GM12878 (cell line): ENCODE measurements around the gene BPI. TPM values are rescaled to one million over a fixed set of nuclear protein-coding genes. Genes with fewer than 3 reads are reported as not detected.

Experiments
- ATAC-seq: fragments of 200-7000 bp; cut with Tn5 transposase; 3 replicates; pipeline ENCODE4 v1.9.1; 2020; ENCODE audit warnings: mild to moderate bottlenecking, moderate library complexity
- BruUV-seq: library from RNA; stranded (reverse); fragments of 400-500 nt; replicated peaks from 2 replicates; lab custom pipeline; 2021; lab: Mats Ljungman, UMichigan
- CTCF ChIA-PET: fragments of 300-600 bp; sonication (Branson Sonifier 250); formaldehyde crosslinking; extraction: SDS; loops from one replicate; lab custom pipeline; 2021; ENCODE audit warnings: inconsistent platforms; lab: Yijun Ruan, JAX
- POLR2A ChIA-PET: fragments of 350-600 bp; formaldehyde crosslinking; extraction: SDS; loops from one replicate; lab custom pipeline; 2021; ENCODE audit warnings: inconsistent platforms; lab: Charles Lee
- RAD21 ChIA-PET: fragments of 300-600 bp; sonication (Branson Sonifier 250); formaldehyde crosslinking; loops from one replicate; lab custom pipeline; 2023; ENCODE audit warnings: antibody characterized with exemption; ENCODE audit not compliant: unreplicated experiment; lab: Charles Lee
- SMC1A ChIA-PET: fragments of 300-600 bp; sonication (Branson Sonifier 250); formaldehyde crosslinking; loops from one replicate; lab custom pipeline; 2023; ENCODE audit not compliant: unreplicated experiment, uncharacterized antibody; lab: Charles Lee
- DNase-seq: peaks from one replicate; pipeline ENCODE4 v3.0.0-alpha.2; 2011; ENCODE audit warnings: low read depth, low spot score
- FAIRE-seq: peaks from 3 replicates; lab custom pipeline; 2011; peaks lifted over from hg19 to GRCh38; lab: Jason Lieb, UNC
- H2AFZ ChIP-seq: 2 replicates; pipeline ENCODE4 v1.6.0; 2011; ENCODE audit warnings: low read depth, low read length, control low read depth; ENCODE audit not compliant: control insufficient read depth
- H3K27ac ChIP-seq: 2 replicates; pipeline ENCODE4 v1.5.1; 2011; ENCODE audit warnings: control low read depth; ENCODE audit not compliant: control insufficient read depth, insufficient read depth
- H3K27me3 ChIP-seq, 2 experiments: replicated peaks in 1 of 2; 2 replicates each; pipeline versions ENCODE4 v1.6.0 to v1.6.1; 2011; ENCODE audit warnings: low read length in 1 of 2; ENCODE audit not compliant: control insufficient read depth in 2 of 2, insufficient read depth in 2 of 2
- H3K36me3 ChIP-seq, 2 experiments: 2 replicates each; pipeline ENCODE4 v1.5.1; 2011; ENCODE audit warnings: low read length in 1 of 2; ENCODE audit not compliant: control insufficient read depth in 2 of 2, insufficient read depth in 2 of 2
- H3K4me1 ChIP-seq: 2 replicates; pipeline ENCODE4 v1.6.1; 2011; ENCODE audit warnings: mild to moderate bottlenecking, low read length, moderate library complexity, mixed read lengths; ENCODE audit not compliant: control insufficient read depth, insufficient read depth
- H3K4me2 ChIP-seq: 2 replicates; pipeline ENCODE4 v1.6.0; 2011; ENCODE audit warnings: control low read depth; ENCODE audit not compliant: control insufficient read depth, insufficient read depth
- H3K4me3 ChIP-seq: fragments of 200-600 bp; sonication (generic); 2 replicates; pipeline ENCODE4 v1.5.1; 2016
- H3K79me2 ChIP-seq: 2 replicates; pipeline ENCODE4 v1.6.0; 2011; ENCODE audit warnings: low read length; ENCODE audit not compliant: control insufficient read depth, insufficient read depth
- H3K9ac ChIP-seq: 2 replicates; pipeline ENCODE4 v1.8.0; 2011; ENCODE audit warnings: low read length, control low read depth, mixed read lengths; ENCODE audit not compliant: control insufficient read depth, insufficient read depth
- H3K9me3 ChIP-seq: replicated peaks from 3 replicates; pipeline ENCODE4 v1.5.1; 2011; ENCODE audit warnings: mild to moderate bottlenecking, low read length; ENCODE audit not compliant: control insufficient read depth, insufficient read depth
- H4K20me1 ChIP-seq: 2 replicates; pipeline ENCODE4 v1.6.0; 2011; ENCODE audit not compliant: control insufficient read depth, insufficient read depth
- FOXM1 ChIP-seq: IDR thresholded peaks from 2 replicates; pipeline ENCODE4 v1.6.1; 2012; ENCODE audit warnings: low read depth, mild to moderate bottlenecking, inconsistent platforms, low read length, moderate library complexity
- PAX5 ChIP-seq: IDR thresholded peaks from 2 replicates; pipeline ENCODE4 v1.6.1; 2011; ENCODE audit warnings: low read depth, low read length, borderline replicate concordance
- PKNOX1 ChIP-seq: fragments of 450-650 bp; IDR thresholded peaks from 2 replicates; pipeline ENCODE4 v1.6.1; 2016; ENCODE audit warnings: mild to moderate bottlenecking
- SREBF2 ChIP-seq: IDR thresholded peaks from 2 replicates; pipeline ENCODE4 v1.6.1; 2012; ENCODE audit warnings: mild to moderate bottlenecking, low read length
- STAT1 ChIP-seq: fragments of 450-650 bp; conservative IDR thresholded peaks from 2 replicates; pipeline ENCODE4 v1.6.1; 2014; ENCODE audit warnings: antibody characterized with exemption, mild to moderate bottlenecking
- ZNF622 ChIP-seq: fragments of 450-650 bp; IDR thresholded peaks from 2 replicates; pipeline ENCODE4 v1.6.1; 2017; ENCODE audit warnings: mild to moderate bottlenecking, inconsistent platforms
- WGBS: methylation state at CpG from one replicate; pipeline ENCODE4 v1.1.6; 2016; ENCODE audit warnings: low lambda C conversion rate; ENCODE audit not compliant: insufficient replicate concordance, insufficient coverage; ENCODE audit errors: missing lambda C conversion rate; 5-methylcytosine and 5-hydroxymethylcytosine counted together
- in situ Hi-C: fragments of 300-500 bp; cut with MboI; formaldehyde crosslinking; loops from 9 replicates; pipeline ENCODE4 v1.14.3; 2018; ENCODE audit warnings: mixed read lengths
- intact Hi-C: fragments of 100-400 bp; cut with micrococcal nuclease; formaldehyde crosslinking; loops from one replicate; pipeline ENCODE4 v1.14.2; 2022; ENCODE audit not compliant: unreplicated experiment
- polyA plus RNA-seq, 11 experiments: library from polyadenylated mRNA; depleted of rRNA in 4 of 11; unstranded in 6 of 11; stranded (reverse) in 5 of 11; fragments of >200 nt; fragmentation: Nextera tagmentation in 4 of 11; fragmentation: Illumina TruSeq in 1 of 11; extraction: Ambion mirVana in 4 of 11; extraction: Trizol in 1 of 11; gene quantifications; 1 replicate in 1 of 11; 2 replicates in 10 of 11; pipeline versions ENCODE4 v1.2.1 to v1.2.3, GENCODE V29; 2011 to 2016; ENCODE audit warnings: inconsistent platforms in 2 of 11, missing spikeins in 2 of 11, low read depth in 1 of 11
- total RNA-seq, 4 experiments: library from RNA; depleted of rRNA in 3 of 4; stranded (reverse); fragments of >200 nt in 3 of 4; fragmentation: Illumina TruSeq in 1 of 4; extraction: Trizol in 1 of 4; gene quantifications; 2 replicates each; pipeline versions ENCODE4 v1.2.1 to v1.2.3, GENCODE V29; 2013 to 2021
- TF ChIP-seq, protein P1 (sequence below): IDR thresholded peaks from 2 replicates; pipeline ENCODE4 v1.6.1; 2012; ENCODE audit warnings: improper control_type of control experiment, low read depth, low read length; ENCODE audit not compliant: insufficient replicate concordance

BPI gene
- total and polyA plus RNA-seq, 10 of the 15 experiments (the other 5 are each of a cell fraction or from before 2014, with no cell fraction given) = not detected

- no peak overlapping the region for H3K27ac ChIP-seq
- H3K4me2 ChIP-seq = no peak overlapping the region
- ChIA-PET RAD21 (no interaction called here), CTCF (interaction anchor here (0.7 kb wide), 1 partner anchor 20 kb away, joined by 4 read pairs; no protein-coding TSS in a partner anchor), SMC1A (no interaction called here), POLR2A (no interaction called here)
- H3K4me3 ChIP-seq = no peak overlapping the region
- no peak for ATAC-seq
- no peaks in the 10 kb centered on the region for H3K79me2 ChIP-seq
- DNase-seq = no peak
- H2AFZ ChIP-seq = no peak overlapping the region
- intact Hi-C loops (no loop called here), in situ Hi-C loops (no loop called here)
- no peaks in the 10 kb centered on the region for H3K36me3 ChIP-seq
- no peaks in the 10 kb centered on the region for H4K20me1 ChIP-seq
- no peak overlapping the region for H3K9ac ChIP-seq
- no peak for FAIRE-seq
- H3K27me3 ChIP-seq = peaks cover 0 to 2% of the 10 kb centered on the region in 2 experiments; a peak in 1 of 4 replicates
- no peaks in the 10 kb centered on the region for H3K4me1 ChIP-seq
- no peak for TF ChIP-seq PKNOX1
- no peak for TF ChIP-seq SREBF2
- TF ChIP-seq PAX5 = no peak
- TF ChIP-seq, protein P1, sequence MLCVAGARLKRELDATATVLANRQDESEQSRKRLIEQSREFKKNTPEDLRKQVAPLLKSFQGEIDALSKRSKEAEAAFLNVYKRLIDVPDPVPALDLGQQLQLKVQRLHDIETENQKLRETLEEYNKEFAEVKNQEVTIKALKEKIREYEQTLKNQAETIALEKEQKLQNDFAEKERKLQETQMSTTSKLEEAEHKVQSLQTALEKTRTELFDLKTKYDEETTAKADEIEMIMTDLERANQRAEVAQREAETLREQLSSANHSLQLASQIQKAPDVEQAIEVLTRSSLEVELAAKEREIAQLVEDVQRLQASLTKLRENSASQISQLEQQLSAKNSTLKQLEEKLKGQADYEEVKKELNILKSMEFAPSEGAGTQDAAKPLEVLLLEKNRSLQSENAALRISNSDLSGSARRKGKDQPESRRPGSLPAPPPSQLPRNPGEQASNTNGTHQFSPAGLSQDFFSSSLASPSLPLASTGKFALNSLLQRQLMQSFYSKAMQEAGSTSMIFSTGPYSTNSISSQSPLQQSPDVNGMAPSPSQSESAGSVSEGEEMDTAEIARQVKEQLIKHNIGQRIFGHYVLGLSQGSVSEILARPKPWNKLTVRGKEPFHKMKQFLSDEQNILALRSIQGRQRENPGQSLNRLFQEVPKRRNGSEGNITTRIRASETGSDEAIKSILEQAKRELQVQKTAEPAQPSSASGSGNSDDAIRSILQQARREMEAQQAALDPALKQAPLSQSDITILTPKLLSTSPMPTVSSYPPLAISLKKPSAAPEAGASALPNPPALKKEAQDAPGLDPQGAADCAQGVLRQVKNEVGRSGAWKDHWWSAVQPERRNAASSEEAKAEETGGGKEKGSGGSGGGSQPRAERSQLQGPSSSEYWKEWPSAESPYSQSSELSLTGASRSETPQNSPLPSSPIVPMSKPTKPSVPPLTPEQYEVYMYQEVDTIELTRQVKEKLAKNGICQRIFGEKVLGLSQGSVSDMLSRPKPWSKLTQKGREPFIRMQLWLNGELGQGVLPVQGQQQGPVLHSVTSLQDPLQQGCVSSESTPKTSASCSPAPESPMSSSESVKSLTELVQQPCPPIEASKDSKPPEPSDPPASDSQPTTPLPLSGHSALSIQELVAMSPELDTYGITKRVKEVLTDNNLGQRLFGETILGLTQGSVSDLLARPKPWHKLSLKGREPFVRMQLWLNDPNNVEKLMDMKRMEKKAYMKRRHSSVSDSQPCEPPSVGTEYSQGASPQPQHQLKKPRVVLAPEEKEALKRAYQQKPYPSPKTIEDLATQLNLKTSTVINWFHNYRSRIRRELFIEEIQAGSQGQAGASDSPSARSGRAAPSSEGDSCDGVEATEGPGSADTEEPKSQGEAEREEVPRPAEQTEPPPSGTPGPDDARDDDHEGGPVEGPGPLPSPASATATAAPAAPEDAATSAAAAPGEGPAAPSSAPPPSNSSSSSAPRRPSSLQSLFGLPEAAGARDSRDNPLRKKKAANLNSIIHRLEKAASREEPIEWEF = no peak
- no peak for TF ChIP-seq ZNF622
- no peak for TF ChIP-seq FOXM1
- no peak for TF ChIP-seq STAT1
- BruUV-seq = no TSS peak
- H3K9me3 ChIP-seq = no peaks in the 10 kb centered on the region; the same call in 1 of the 3 replicates
- 47% methylated on average over 7 of the region's 7 CpGs for WGBS
Measured at GRCh38 chr20:38336726-38337125, 32.8 kb downstream of the BPI start.
